GM19438 (cell line): ENCODE results near the gene OR10A7.
"Not testable (repeated sequence)": the region's sequence is repeated elsewhere in the genome, so short reads cannot be mapped to it uniquely, and the experiment has no call there.

ENCODE experiments used
- ATAC-seq: cut with Tn5 transposase; IDR thresholded peaks from one replicate; pipeline ENCODE4 v1.9.1; 2021; ENCODE audit warnings: low read depth; ENCODE audit not compliant: unreplicated experiment

The OR10A7 gene

GRCh38 chr12:55220725-55221124 lies at the start of gene OR10A7:
Gene OR10A7 (plus strand): TSS chr12:55221025. CDS start chr12:55221025, 0 bp downstream.
- no peak for ATAC-seq

GRCh38 chr12:55171445-55171844 lies 49.4 kb upstream of the OR10A7 start:
- ATAC-seq, result no peak

GRCh38 chr12:55171846-55172245 lies 49.0 kb upstream of the OR10A7 start:
- ATAC-seq, result not testable (repeated sequence)

- ATAC-seq, result no peak
Measured at GRCh38 chr12:55172686-55173085, 48.1 kb upstream of the OR10A7 start.

- ATAC-seq, result no peak
Measured at GRCh38 chr12:55173456-55173855, 47.4 kb upstream of the OR10A7 start.

GRCh38 chr12:55188573-55188972 lies 32.3 kb upstream of the OR10A7 start:
- no peak for ATAC-seq

GRCh38 chr12:55188974-55189556 lies 31.8 kb upstream of the OR10A7 start:
- peak; percentile 77 for ATAC-seq

- no peak for ATAC-seq
Measured at GRCh38 chr12:55194382-55194781, 26.4 kb upstream of the OR10A7 start.

GRCh38 chr12:55226523-55226922 lies 5.7 kb downstream of the OR10A7 start:
- ATAC-seq, result no peak

- ATAC-seq, result no peak
Measured at GRCh38 chr12:55227643-55228042, 6.8 kb downstream of the OR10A7 start.

- ATAC-seq, result no peak
Measured at GRCh38 chr12:55244309-55244708, 23.5 kb downstream of the OR10A7 start, which contains the start of gene OR6C74. Gene OR6C74 (plus strand): TSS chr12:55244609. CDS start chr12:55247288, 2,679 bp downstream.

GRCh38 chr12:55246159-55246558 lies 25.3 kb downstream of the OR10A7 start:
- no peak for ATAC-seq

- no peak for ATAC-seq
Measured at GRCh38 chr12:55250944-55251343, 30.1 kb downstream of the OR10A7 start.

GRCh38 chr12:55253281-55253680 lies 32.5 kb downstream of the OR10A7 start:
- no peak for ATAC-seq

GRCh38 chr12:55256831-55257230 lies 36.0 kb downstream of the OR10A7 start:
- ATAC-seq, result no peak

- no peak for ATAC-seq
Measured at GRCh38 chr12:55258303-55258702, 37.5 kb downstream of the OR10A7 start.
